Activated CD8-positive, alpha-beta T cell treated with anti-CD3 and anti-CD28 coated beads for 36 hours (primary cell): Measurements from ENCODE around the gene MRAP. TPM values are rescaled to one million over a fixed set of nuclear protein-coding genes. Genes with fewer than 3 reads are reported as not detected.

Source experiments
- ATAC-seq: fragments of 200-7000 bp; cut with Tn5 transposase; one replicate; pipeline ENCODE4 v1.10.0; 2021; ENCODE audit warnings: mild to moderate bottlenecking, moderate library complexity
- CTCF ChIA-PET: fragments of 350-600 bp; sonication (Branson Sonifier 250); formaldehyde crosslinking; loops from one replicate; lab custom pipeline; 2021; ENCODE audit warnings: antibody characterized with exemption; lab: Charles Lee
- POLR2A ChIA-PET: fragments of 350-600 bp; sonication (Branson Sonifier 250); formaldehyde crosslinking; loops from one replicate; lab custom pipeline; 2021; ENCODE audit warnings: antibody characterized with exemption; lab: Charles Lee
- DNase-seq: peaks from one replicate; pipeline ENCODE4 v3.0.0-alpha.2; 2020
- H3K27ac Mint-ChIP-seq: one replicate; pipeline ENCODE4 v1.8.0; 2021; ENCODE audit warnings: mild to moderate bottlenecking, mixed read lengths
- H3K27me3 Mint-ChIP-seq: one replicate; pipeline ENCODE4 v1.8.0; 2021; ENCODE audit warnings: mixed read lengths
- H3K36me3 Mint-ChIP-seq: one replicate; pipeline ENCODE4 v1.8.0; 2021; ENCODE audit warnings: low read depth, mixed read lengths
- H3K4me1 Mint-ChIP-seq: one replicate; pipeline ENCODE4 v1.8.0; 2021; ENCODE audit warnings: low read depth, mixed read lengths
- H3K4me3 Mint-ChIP-seq: one replicate; pipeline ENCODE4 v1.8.0; 2021; ENCODE audit warnings: mild to moderate bottlenecking, moderate library complexity, mixed read lengths
- H3K9me3 Mint-ChIP-seq: one replicate; pipeline ENCODE4 v1.8.0; 2021; ENCODE audit warnings: mixed read lengths
- CTCF ChIP-seq: fragments of 200-600 bp; IDR thresholded peaks from one replicate; pipeline ENCODE4 v1.8.0; 2022; ENCODE audit warnings: antibody characterized with exemption, mild to moderate bottlenecking
- intact Hi-C: fragments of 100-400 bp; cut with micrococcal nuclease; formaldehyde crosslinking; loops from one replicate; pipeline ENCODE4 v1.10.0; 2022
- total RNA-seq, 2 experiments: library from RNA; stranded (reverse); gene quantifications; one replicate each; pipeline ENCODE4 v1.2.3, GENCODE V29; 2021

Gene MRAP
- total RNA-seq, 2 experiments from 2014 or later, result not detected

- Mint-ChIP-seq H3K27ac (no peak overlapping the region), H3K36me3 (peaks cover 85% of the 10 kb centered on the region), H3K9me3 (no peaks in the 10 kb centered on the region), H3K4me3 (no peak overlapping the region), H3K27me3 (no peaks in the 10 kb centered on the region), H3K4me1 (no peaks in the 10 kb centered on the region)
- no peak for TF ChIP-seq CTCF
- ATAC-seq (no peak), DNase-seq (no peak)
- intact Hi-C loops, result no loop called here
- CTCF ChIA-PET, result no interaction called here
- POLR2A ChIA-PET, result interaction anchor here (1.5 kb wide), 1 partner anchor 9 kb away, joined by 3 read pairs; no protein-coding TSS in a partner anchor
Observed at GRCh38 chr21:32331444-32332305, 33.0 kb downstream of the MRAP start.

GRCh38 chr21:32332463-32332951 lies 33.9 kb downstream of the MRAP start:
- no peak for ATAC-seq
- Mint-ChIP-seq H3K27ac (no peak overlapping the region), H3K27me3 (no peaks in the 10 kb centered on the region), H3K36me3 (peaks cover 82% of the 10 kb centered on the region), H3K4me3 (no peak overlapping the region), H3K4me1 (no peaks in the 10 kb centered on the region), H3K9me3 (no peaks in the 10 kb centered on the region)
- POLR2A ChIA-PET, result interaction anchor here (1.5 kb wide), 1 partner anchor 10 kb away, joined by 3 read pairs; no protein-coding TSS in a partner anchor
- no peak for TF ChIP-seq CTCF
- CTCF ChIA-PET, result no interaction called here
- intact Hi-C loops, result no loop called here
- no peak for DNase-seq

GRCh38 chr21:32333953-32334673 lies 35.5 kb downstream of the MRAP start:
- no peak for ATAC-seq
- CTCF ChIA-PET, result no interaction called here
- no peak overlapping the region for H3K4me3 Mint-ChIP-seq

DNA sequence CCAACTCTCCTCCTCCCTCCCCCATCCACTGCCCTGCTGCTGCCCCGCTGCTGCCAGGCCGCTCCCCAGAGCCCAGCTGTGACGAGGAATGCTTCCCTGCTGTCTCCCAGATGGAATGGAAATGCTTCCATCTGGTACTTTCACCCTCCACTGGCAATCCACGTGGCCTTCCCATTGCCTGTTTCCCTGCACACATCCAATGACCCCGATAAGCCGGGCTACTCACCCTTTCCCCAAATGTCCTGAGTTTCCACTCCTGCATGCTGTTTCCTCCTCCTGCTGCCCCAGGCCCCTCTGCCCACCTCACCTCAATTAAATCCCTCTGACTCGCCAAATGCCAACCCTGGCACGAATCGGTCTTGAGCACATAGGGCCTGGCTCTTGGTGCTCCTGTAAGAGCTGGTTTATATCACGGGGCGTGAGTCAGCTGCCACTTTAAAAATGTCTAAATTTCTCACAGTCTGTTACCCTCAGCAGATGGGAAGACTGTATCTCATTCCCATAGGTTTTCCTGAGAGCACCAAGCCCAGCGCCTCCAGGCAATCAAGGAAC lies 36.4 kb downstream of the MRAP start:
- POLR2A ChIA-PET, result interaction anchor here (1.0 to 1.3 kb wide), 2 partner anchors 11 kb away, joined by 3 to 4 read pairs; no protein-coding TSS in a partner anchor
- H3K4me1 Mint-ChIP-seq, result no peaks in the 10 kb centered on the region
- CTCF ChIA-PET, result no interaction called here
- no peaks in the 10 kb centered on the region for H3K9me3 Mint-ChIP-seq
- DNase-seq (no peak), ATAC-seq (no peak)
- intact Hi-C loops, result no loop called here
- H3K27ac Mint-ChIP-seq, result no peak overlapping the region
- TF ChIP-seq CTCF, result no peak
- no peak overlapping the region for H3K4me3 Mint-ChIP-seq
- no peaks in the 10 kb centered on the region for H3K27me3 Mint-ChIP-seq
- H3K36me3 Mint-ChIP-seq, result peaks cover 74% of the 10 kb centered on the region

More at GRCh38 chr21:32333953-32334673, 35.5 kb downstream of the MRAP start:
- intact Hi-C loops, result no loop called here
- no peak overlapping the region for H3K27ac Mint-ChIP-seq
- POLR2A ChIA-PET, result interaction anchor here (1.3 kb wide), 1 partner anchor 12 kb away, joined by 4 read pairs; no protein-coding TSS in a partner anchor
- no peak for DNase-seq
- H3K36me3 Mint-ChIP-seq, result peaks cover 79% of the 10 kb centered on the region
- H3K27me3 Mint-ChIP-seq, result no peaks in the 10 kb centered on the region
- no peak for TF ChIP-seq CTCF
- H3K4me1 Mint-ChIP-seq, result no peaks in the 10 kb centered on the region
- no peaks in the 10 kb centered on the region for H3K9me3 Mint-ChIP-seq
